Hematopoietic multipotent progenitor cell treated with erythropoietin and hydrocortisone succinate and interleukin-3 and kit ligand, for 8 days (in vitro differentiated cells): ENCODE measurements around the gene RBPMS2.
"Not testable (repeated sequence)": the region's sequence is repeated elsewhere in the genome, so short reads cannot be mapped to it uniquely, and the experiment has no call there.

Source experiments
- DNase-seq: peaks from one replicate; pipeline ENCODE4 v3.0.0-alpha.2; 2015

Gene RBPMS2

GRCh38 chr15:64775551-64776401 is at the start of gene RBPMS2:
Gene RBPMS2 (minus strand): TSS chr15:64775589. CDS start chr15:64775319, 270 bp downstream.
- no peak for DNase-seq

GRCh38 chr15:64824929-64825430 is 49.6 kb upstream of the RBPMS2 start:
- DNase-seq, result peak; percentile 38

- no peak for DNase-seq
Observed at GRCh38 chr15:64816452-64816851, 41.1 kb upstream of the RBPMS2 start.

GRCh38 chr15:64814965-64815364 is 39.6 kb upstream of the RBPMS2 start:
- not testable (repeated sequence) for DNase-seq

- DNase-seq, result not testable (repeated sequence)
Observed at GRCh38 chr15:64814283-64814682, 38.9 kb upstream of the RBPMS2 start.

GRCh38 chr15:64813075-64813474 is 37.7 kb upstream of the RBPMS2 start:
- DNase-seq, result peak; percentile 81

GRCh38 chr15:64810497-64811326 is 35.3 kb upstream of the RBPMS2 start:
- no peak for DNase-seq

- peak; percentile 75 for DNase-seq
Observed at GRCh38 chr15:64809649-64810496, 34.5 kb upstream of the RBPMS2 start.

- no peak for DNase-seq
Observed at GRCh38 chr15:64808785-64809453, 33.5 kb upstream of the RBPMS2 start.

GRCh38 chr15:64807751-64808222 is 32.4 kb upstream of the RBPMS2 start:
- DNase-seq, result no peak

GRCh38 chr15:64807051-64807749 is 31.8 kb upstream of the RBPMS2 start:
- DNase-seq, result no peak

- DNase-seq, result no peak
Observed at GRCh38 chr15:64806509-64806908, 31.1 kb upstream of the RBPMS2 start.

GRCh38 chr15:64804619-64805018 is 29.2 kb upstream of the RBPMS2 start:
- DNase-seq, result no peak

- no peak for DNase-seq
Observed at GRCh38 chr15:64803526-64803925, 28.1 kb upstream of the RBPMS2 start.

GRCh38 chr15:64800476-64800875 is 25.1 kb upstream of the RBPMS2 start:
- no peak for DNase-seq

- DNase-seq, result not testable (repeated sequence)
Observed at GRCh38 chr15:64798905-64799304, 23.5 kb upstream of the RBPMS2 start.

- not testable (repeated sequence) for DNase-seq
Observed at GRCh38 chr15:64795921-64796320, 20.5 kb upstream of the RBPMS2 start.

GRCh38 chr15:64795299-64795698 is 19.9 kb upstream of the RBPMS2 start:
- not testable (repeated sequence) for DNase-seq

GRCh38 chr15:64792282-64792681 is 16.9 kb upstream of the RBPMS2 start:
- DNase-seq, result no peak

- DNase-seq, result no peak
Observed at GRCh38 chr15:64791401-64791800, 16.0 kb upstream of the RBPMS2 start.

- no peak for DNase-seq
Observed at GRCh38 chr15:64783796-64784195, 8.4 kb upstream of the RBPMS2 start.
